SK-N-SH (cell line): ENCODE results near the gene EFHC1.

Source experiments
- JUND ChIP-seq: IDR thresholded peaks from 2 replicates; pipeline ENCODE4 v1.4.0; 2012
- MXI1 ChIP-seq: IDR thresholded peaks from 2 replicates; pipeline ENCODE4 v1.6.1; 2012; ENCODE audit warnings: mild to moderate bottlenecking, low read depth, low read length, improper control_type of control experiment
- RCOR1 ChIP-seq: fragments of 150-350 bp; IDR thresholded peaks from 2 replicates; pipeline ENCODE4 v1.6.1; 2017; ENCODE audit warnings: antibody characterized with exemption, low read length
- SIN3A ChIP-seq: IDR thresholded peaks from 2 replicates; pipeline ENCODE4 v1.6.1; 2012; ENCODE audit warnings: low read depth, mild to moderate bottlenecking, low read length, moderate library complexity, borderline replicate concordance
- SMC3 ChIP-seq: IDR thresholded peaks from 2 replicates; pipeline ENCODE4 v1.6.1; 2012; ENCODE audit warnings: low read depth, low read length, improper control_type of control experiment
- TF ChIP-seq, protein P1 (sequence below): IDR thresholded peaks from 2 replicates; pipeline ENCODE4 v1.4.0; 2012; ENCODE audit warnings: low read depth, borderline replicate concordance
- TF ChIP-seq, protein P2 (sequence below): fragments of 200-600 bp; sonication (generic); IDR thresholded peaks from 2 replicates; pipeline ENCODE4 v1.6.1; 2017; ENCODE audit warnings: antibody characterized with exemption, mild to moderate bottlenecking, moderate library complexity

DNA sequence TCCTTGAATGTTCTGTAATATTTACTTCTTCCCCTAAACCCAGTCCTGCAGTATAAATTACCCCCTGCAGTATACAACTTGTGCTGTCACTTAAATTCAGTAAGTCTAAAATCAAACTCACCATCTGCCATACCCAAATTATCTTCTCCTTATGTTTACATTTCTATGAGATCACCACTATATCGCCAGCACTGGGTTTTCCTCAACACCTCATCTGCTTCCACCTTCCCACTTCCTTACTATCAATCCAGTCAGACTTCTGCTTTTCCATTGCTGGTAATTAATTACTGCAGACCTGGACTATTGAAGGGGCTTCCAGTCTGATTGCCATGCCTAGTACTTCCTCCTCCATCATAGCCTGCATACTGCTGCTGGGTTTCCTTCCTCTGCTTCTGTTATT, 15.2 kb downstream of the EFHC1 start:
- no peak for TF ChIP-seq MXI1
- TF ChIP-seq SIN3A = no peak
- TF ChIP-seq RCOR1 = no peak
- TF ChIP-seq, protein P1, sequence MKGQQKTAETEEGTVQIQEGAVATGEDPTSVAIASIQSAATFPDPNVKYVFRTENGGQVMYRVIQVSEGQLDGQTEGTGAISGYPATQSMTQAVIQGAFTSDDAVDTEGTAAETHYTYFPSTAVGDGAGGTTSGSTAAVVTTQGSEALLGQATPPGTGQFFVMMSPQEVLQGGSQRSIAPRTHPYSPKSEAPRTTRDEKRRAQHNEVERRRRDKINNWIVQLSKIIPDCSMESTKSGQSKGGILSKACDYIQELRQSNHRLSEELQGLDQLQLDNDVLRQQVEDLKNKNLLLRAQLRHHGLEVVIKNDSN = no peak
- TF ChIP-seq, protein P2, sequence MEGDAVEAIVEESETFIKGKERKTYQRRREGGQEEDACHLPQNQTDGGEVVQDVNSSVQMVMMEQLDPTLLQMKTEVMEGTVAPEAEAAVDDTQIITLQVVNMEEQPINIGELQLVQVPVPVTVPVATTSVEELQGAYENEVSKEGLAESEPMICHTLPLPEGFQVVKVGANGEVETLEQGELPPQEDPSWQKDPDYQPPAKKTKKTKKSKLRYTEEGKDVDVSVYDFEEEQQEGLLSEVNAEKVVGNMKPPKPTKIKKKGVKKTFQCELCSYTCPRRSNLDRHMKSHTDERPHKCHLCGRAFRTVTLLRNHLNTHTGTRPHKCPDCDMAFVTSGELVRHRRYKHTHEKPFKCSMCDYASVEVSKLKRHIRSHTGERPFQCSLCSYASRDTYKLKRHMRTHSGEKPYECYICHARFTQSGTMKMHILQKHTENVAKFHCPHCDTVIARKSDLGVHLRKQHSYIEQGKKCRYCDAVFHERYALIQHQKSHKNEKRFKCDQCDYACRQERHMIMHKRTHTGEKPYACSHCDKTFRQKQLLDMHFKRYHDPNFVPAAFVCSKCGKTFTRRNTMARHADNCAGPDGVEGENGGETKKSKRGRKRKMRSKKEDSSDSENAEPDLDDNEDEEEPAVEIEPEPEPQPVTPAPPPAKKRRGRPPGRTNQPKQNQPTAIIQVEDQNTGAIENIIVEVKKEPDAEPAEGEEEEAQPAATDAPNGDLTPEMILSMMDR = no peak
- no peak for TF ChIP-seq JUND
- TF ChIP-seq SMC3 = no peak
